Skeletal muscle cell (primary cell): ENCODE results near the gene SLC48A1.

Experiments used
- DNase-seq: peaks from one replicate; pipeline ENCODE4 v3.0.0-alpha.2; 2010; ENCODE audit warnings: low read depth
- H3K4me3 ChIP-seq: 2 replicates; pipeline ENCODE4 v1.5.1; 2011; ENCODE audit warnings: low read depth, mild to moderate bottlenecking, control low read depth, low read length, moderate library complexity

The SLC48A1 gene

GRCh38 chr12:47773858-47774580 lies 981 bp downstream of the SLC48A1 start:
- DNase-seq, result no peak
- peak overlapping the region; percentile 56 for H3K4me3 ChIP-seq

- DNase-seq, result no peak
- H3K4me3 ChIP-seq, result no peak overlapping the region
These were observed 1.6 kb downstream of the SLC48A1 start for GRCh38 chr12:47774663-47775062.

GRCh38 chr12:47775100-47775911 lies 2.3 kb downstream of the SLC48A1 start:
- H3K4me3 ChIP-seq, result no peak overlapping the region
- DNase-seq, result no peak

- no peak for DNase-seq
- H3K4me3 ChIP-seq, result no peak overlapping the region
These were observed 3.6 kb downstream of the SLC48A1 start for GRCh38 chr12:47776471-47777143.

GRCh38 chr12:47777151-47777550 lies 4.1 kb downstream of the SLC48A1 start:
- H3K4me3 ChIP-seq, result no peak overlapping the region
- no peak for DNase-seq

GRCh38 chr12:47777741-47778558 lies 4.9 kb downstream of the SLC48A1 start:
- no peak overlapping the region for H3K4me3 ChIP-seq
- DNase-seq, result no peak

GRCh38 chr12:47778881-47779280 lies 5.8 kb downstream of the SLC48A1 start:
- no peak for DNase-seq

GRCh38 chr12:47779301-47779942 lies 6.4 kb downstream of the SLC48A1 start:
- H3K4me3 ChIP-seq, result no peak overlapping the region
- DNase-seq, result no peak

More at GRCh38 chr12:47778881-47779280, 5.8 kb downstream of the SLC48A1 start:
- H3K4me3 ChIP-seq, result no peak overlapping the region

GRCh38 chr12:47779943-47780504 lies 7.0 kb downstream of the SLC48A1 start:
- DNase-seq, result no peak
- no peak overlapping the region for H3K4me3 ChIP-seq

- DNase-seq, result no peak
- no peak overlapping the region for H3K4me3 ChIP-seq
These were observed 8.7 kb downstream of the SLC48A1 start for GRCh38 chr12:47781479-47782371.

GRCh38 chr12:47782372-47782770 lies 9.3 kb downstream of the SLC48A1 start:
- H3K4me3 ChIP-seq, result no peak overlapping the region
- DNase-seq, result no peak

- DNase-seq, result no peak
- H3K4me3 ChIP-seq, result no peak overlapping the region
These were observed 10.2 kb downstream of the SLC48A1 start for GRCh38 chr12:47783024-47783755.

GRCh38 chr12:47783821-47784819 lies 11.1 kb downstream of the SLC48A1 start:
- H3K4me3 ChIP-seq, result no peak overlapping the region
- no peak for DNase-seq

- H3K4me3 ChIP-seq, result no peak overlapping the region
- DNase-seq, result no peak
These were observed 12.2 kb downstream of the SLC48A1 start for GRCh38 chr12:47785036-47785886.
